NCI-H1092 (cell line): ENCODE measurements around the gene GPR160.

Source experiments
- DNase-seq: peaks from one replicate; lab custom pipeline; 2025; lab: John Stamatoyannopoulos, UW

Gene GPR160

DNA sequence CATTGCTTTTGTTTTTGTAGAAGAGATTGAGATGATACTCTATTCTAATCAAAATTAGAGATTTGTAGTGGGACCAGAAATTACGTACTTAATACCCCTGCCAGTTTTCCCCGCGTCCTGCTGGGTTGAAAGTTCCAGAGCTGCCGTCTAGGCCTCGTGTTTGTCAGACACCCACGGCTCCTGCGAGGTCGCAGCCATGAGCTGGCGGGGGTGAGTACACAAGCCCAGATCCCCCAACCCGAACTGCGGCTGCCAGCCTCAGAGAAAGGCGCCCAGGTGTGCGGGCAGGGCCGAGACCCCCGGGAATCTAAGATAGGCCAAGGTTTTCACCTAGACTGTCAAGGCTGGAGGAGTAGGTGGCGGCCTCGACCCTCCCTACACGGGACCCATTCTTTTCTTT lies 26.3 kb downstream of the GPR160 start:
- DNase-seq, result no peak

- no peak for DNase-seq
These were observed 37.8 kb downstream of the GPR160 start for GRCh38 chr3:170075441-170076091.

DNA sequence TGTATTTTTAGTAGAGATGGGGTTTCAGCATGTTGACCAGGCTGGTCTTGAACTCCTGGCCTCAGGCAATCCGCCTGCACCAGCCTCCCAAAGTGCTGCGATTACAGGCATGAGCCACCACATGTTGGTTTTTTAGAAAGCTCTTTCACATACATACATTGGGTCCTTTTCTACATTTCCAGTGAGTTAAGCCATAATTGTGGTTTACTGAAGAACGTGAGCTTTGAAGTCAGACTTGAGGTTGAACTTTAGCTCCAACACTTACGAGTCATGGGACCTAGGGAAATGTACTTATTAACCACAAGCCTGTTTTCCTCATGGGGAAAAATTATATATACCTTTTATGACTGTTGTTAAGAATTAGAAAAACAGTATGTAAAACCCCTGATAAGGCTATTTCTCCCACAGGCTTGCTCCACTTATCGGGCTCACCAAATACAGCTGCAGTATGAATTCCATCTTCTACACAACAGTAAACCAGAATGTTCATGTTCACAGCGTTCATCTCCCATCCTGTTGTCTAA lies 39.0 kb downstream of the GPR160 start:
- DNase-seq, result no peak

DNA sequence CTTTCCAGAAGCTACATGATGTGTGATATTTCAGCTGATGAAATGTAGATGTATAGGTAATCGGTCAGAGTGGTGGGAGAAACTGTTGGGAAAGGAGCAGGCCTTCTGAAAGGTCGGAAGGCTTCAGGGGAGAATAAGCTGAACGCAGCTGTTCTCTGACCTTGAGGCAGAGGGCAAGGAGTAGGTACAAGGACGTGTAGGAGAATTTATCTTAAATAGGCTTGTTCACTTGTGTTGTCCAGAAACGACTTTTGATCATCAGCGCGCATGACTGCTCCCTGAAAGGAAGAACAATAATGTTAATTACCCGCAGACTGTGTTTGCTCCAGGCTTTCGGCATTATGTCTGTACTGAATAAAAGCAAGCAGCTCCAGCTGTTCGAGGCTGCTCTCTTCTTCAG lies 39.6 kb downstream of the GPR160 start:
- no peak for DNase-seq

DNA sequence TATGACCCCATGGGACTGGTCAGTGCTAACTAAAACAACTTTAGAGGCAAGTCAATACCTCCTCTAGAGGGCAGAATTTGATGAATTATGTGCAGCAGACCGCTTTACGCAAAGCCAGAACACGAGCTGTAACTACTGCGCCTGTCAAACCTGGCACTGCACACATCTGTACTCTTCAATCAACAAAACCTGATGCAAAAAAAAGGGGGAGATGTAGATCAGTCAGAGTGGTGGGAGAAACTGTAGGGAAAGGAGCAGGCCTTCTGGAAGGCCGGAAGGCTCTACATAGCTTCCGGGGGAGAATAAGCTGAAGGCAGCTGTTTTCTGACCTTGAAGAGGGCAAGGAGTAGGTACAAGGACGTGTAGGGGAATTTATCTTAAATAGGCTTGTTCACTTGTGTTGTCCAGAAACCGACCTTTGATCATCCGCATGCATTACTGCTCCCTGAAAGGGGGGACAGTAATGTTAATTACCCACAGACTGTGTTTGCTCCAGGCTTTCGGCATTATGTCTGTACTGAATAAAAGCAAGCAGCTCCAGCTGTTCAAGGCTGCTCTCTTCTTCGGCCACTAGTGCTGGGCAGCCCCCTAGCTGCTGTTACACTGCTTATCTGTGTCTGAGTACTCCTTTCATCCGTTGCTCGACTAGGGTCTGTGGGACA lies 41.0 kb downstream of the GPR160 start:
- no peak for DNase-seq

GRCh38 chr3:170079536-170080165 lies 41.9 kb downstream of the GPR160 start:
- no peak for DNase-seq

GRCh38 chr3:170080605-170081004 lies 42.8 kb downstream of the GPR160 start:
- DNase-seq, result no peak

DNA sequence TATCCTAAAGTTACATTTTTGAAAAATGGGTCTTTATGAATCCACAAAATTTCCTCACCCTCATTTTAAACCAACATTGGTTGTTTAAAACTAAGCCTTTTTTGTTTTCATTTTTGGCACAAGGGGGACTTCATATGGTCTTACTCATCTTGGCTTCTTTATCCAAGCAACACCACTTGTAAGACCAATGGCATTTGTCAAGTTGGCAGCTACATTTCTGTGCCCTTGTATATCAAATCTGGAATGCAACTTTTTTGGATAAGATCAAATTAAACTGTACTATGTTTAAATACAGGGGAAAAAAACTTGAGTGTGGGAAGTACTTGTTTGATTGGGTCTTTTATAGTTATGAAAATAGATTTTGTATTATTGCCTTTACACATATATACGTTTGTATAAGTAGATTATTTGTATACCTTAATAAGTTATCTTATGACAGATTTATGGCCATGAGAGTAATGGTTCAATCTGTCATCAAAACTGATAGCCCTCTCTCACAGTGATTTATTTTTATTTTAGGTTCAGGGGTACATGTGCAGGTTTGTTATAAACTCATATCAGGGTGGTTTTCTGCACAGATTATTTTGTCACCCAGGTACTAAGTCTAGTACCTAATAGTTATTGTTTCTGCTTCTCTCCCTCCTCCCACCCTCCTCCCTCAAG lies 43.4 kb downstream of the GPR160 start:
- no peak for DNase-seq

- no peak for DNase-seq
These were observed 45.5 kb downstream of the GPR160 start for GRCh38 chr3:170083343-170083742.

DNA sequence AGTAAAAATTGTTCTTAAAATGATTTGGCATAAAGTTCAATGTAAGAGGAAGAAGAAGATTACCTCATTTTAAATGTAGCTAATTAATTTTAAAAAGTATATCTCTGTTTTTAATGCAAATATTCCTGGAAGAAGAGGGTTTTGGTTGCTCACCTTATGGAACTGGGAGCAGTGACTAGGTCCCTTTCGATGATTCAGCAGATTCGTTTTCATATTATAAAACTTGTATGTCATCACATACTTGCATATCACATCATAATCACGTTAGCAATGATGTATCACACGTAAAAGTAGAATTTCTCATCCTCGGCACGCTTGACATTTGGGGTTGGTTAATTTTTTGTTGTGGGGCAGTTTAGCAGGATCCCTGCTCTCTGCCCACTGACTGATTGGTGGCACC lies 47.6 kb downstream of the GPR160 start:
- DNase-seq, result no peak

DNA sequence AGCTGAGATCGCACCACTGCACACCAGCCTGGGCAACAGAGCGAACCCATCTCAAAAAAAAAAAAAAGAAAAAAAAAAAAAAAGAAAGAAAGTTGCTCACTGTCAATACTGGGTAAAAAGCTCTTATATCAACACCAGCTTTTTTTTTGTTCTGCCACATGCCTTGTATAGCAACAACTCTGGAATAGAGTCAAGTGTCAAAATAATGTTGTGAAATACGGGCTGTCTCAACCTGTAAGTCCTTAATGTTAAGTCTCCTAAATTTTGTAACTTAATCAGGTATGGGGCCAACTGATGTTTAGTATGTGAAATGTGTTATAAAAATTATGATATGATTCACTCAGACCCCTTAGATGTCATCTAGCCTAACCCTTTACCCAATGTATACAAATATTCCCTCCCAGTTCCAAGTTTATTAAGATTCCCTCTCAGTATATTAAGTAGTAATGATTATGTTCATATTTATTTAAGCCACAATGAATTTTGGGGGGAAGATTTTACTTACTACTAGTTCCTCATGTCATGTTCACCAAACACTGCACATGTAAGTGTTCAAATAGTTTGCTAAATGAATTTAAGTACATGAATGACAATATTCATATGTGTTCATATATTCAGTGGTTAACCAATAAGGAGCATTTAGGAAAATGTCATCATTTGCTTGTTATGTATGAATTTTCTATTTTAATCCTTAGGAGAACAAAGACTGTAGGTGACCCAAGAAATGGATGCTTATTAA lies 52.2 kb downstream of the GPR160 start:
- no peak for DNase-seq

DNA sequence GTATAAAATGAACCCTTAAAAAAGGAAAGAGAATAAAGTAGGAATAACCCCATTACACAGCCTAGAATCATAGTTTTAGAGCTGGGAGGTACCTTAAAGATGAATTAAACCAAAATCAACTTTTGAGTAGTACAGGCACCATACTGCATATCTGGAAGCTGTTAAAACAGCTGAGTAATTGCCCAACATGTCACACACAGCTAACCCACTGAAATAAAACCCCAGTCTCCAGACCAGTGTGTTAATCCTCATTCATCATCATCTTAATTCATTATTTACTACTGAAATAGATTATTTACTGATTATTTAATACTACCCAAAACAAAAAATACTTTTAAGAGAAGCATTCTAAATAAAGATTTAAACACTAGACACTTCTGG lies 52.8 kb downstream of the GPR160 start:
- DNase-seq, result no peak

DNA sequence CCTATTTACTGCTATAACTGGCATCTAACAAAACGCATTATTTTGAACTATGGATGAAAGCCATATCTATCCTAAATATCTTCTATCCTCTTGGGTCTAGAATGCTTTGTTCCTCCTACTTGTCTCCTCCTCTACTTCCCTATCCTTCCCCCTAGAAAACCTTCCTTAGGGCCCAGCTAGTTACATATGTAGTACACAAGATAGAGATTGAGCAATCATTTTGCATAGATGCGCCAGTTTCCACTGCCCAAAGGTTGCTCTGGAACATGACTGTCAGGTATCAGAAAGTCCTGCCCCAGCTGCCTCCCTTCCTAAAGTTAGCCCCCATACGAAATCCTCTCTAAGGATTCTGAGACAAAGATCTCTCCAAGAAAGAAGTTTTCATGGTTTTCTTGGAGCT lies 55.1 kb downstream of the GPR160 start:
- DNase-seq, result no peak

- no peak for DNase-seq
These were observed 58.0 kb downstream of the GPR160 start for GRCh38 chr3:170095771-170096170.

DNA sequence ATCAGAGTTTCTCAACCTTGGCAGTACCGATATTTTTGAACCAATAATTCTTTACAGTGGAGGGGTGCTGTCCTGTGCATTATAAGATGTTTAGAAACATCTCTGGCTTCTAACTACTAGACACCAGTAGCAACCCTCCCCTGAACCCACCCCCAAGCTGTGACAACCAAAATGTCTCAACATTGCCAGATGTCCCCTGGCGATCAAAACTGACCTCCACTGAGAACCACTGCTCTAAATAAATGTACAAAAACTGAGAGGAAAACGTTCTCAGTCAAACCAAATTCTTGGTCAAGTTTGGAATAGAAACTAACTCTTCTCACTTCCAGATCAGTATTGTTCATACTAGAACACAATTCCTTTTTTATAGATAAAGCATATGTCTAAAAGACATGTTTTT lies 58.5 kb downstream of the GPR160 start:
- DNase-seq, result no peak

DNA sequence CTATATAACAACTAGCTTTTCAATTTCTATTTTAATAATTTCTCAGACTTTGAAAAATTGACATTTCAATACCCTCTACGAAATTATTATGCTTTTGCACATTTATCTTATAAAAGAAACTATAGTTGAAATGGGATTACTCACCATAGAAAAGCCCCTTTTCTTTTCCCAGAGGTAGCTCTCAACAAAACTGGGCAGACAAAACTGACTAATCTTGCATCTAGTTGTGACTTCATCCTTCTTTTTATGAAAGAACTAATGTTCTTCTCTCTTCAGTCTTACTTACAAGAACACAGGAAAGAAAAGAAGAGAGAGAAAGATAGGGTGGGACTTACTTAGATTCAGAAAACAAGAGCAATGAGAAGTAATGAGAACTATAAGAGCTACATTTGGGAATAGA lies 61.0 kb downstream of the GPR160 start:
- no peak for DNase-seq

DNA sequence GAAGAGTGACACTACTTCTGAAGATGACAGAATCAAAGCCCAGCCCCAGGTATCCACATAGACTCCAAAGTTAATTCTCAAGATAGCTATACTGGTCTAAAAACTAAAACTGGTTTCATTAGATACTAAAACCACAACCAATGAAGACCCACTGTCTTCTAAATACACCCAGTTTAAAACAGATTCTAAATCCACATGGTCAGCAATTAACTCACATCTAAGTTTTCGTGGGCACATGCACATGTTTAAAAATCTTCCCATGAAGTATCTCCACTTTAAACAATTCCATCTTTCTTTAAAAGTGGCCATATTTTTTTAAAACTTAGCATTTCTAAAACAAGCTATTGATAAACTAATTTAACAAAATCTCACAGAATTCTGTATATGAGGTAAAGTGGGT lies 63.1 kb downstream of the GPR160 start:
- no peak for DNase-seq

DNA sequence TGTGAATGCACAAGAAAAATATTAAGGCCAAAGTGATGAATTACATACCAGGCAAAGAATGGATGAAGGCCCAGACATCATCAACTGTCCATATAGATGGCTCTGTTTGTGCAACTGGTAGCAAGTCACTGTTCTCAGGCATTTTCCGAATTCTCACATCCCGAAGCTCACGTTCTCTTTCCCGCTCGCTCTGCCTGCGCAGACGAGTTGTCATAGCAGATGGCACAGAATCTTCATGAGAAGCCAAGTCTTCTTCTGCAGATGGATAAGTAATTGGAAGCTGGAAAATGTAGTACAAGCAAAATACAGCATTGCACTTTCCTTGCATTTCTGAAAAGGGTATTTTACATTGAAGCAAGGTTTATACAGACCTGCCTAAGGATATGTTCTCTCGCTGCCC lies 64.6 kb downstream of the GPR160 start:
- DNase-seq, result no peak

DNA sequence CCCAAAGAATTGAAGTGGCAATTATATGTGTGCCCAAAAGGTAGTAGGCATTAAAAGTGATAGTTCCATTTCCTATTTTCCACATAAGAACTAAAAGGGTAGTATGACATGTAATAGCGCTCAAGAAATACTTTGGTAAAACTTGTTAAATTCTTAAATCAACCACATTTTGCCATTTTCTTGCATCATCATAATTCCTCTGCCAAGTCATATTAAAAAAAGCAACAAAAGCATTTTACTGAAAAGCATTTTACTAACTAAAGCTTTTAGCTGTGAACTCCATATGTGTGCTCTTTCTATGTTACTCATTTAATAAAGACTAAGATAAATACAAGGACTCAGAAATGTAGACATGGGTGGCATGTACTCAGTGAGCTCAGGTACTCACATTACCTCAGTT lies 70.1 kb downstream of the GPR160 start:
- DNase-seq, result no peak

DNA sequence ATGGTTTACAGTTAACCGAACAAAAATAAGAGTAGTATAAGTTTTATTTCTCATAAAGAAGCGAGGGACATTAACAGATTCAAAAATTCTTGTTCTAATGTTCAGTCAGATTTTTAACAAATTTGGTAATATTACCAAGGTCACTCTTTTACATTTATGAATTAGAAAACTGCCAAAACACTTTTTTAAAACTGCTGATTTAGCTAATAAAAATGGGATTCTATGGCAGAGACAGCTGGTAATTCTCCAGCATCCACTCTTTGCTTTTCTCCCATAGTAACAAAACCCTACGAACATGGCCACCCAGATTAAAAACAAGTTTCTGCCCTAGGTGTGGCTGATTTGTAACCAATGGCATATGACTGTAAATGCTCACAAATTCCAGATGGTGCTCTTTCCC lies 71.2 kb downstream of the GPR160 start:
- no peak for DNase-seq

DNA sequence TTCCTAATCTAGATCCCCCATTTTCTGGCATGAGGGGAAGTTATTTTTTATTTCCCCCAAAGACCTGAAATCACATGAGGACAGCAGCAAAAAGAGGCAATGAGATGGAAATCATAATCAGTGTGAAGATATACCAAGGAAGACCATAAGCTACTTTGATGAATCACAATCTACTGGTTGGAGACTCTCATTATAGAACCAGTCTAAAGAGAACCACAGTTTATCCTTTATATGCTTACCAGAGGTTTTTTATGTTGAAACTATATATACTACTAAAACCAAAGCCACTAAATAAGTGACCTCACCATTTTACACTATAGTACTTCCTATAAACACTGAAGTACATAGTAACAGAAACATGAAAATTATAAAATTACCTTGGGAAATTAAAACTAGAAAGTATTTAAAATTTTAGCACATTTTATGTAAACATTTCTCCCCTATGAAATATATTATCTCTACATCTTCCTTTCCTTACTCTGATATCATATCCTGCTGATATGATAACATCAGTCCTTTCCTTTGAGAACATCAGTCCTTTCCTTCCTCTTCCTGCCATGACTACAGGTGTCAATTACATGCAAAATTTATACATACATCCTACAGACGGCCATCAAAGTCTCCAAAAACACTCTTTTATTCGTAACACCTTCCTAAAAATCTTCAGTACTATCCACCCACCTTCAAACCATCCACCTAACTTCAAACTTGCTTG lies 71.9 kb downstream of the GPR160 start:
- DNase-seq, result no peak
